HEK293T (cell line): ENCODE data around the gene RET.

Experiments
- CTCF ChIA-PET: fragments of 350-600 bp; formaldehyde crosslinking; extraction: SDS; loops from one replicate; lab custom pipeline; 2021; ENCODE audit warnings: antibody characterized with exemption, inconsistent platforms; lab: Yijun Ruan, JAX
- POLR2A ChIA-PET: fragments of 350-600 bp; formaldehyde crosslinking; extraction: SDS; loops from one replicate; lab custom pipeline; 2020; ENCODE audit warnings: antibody characterized with exemption, inconsistent platforms; lab: Yijun Ruan, JAX
- DNase-seq: peaks from one replicate; pipeline ENCODE4 v3.0.0; 2012; ENCODE audit warnings: mixed read lengths; ENCODE audit errors: extremely low spot score
- ARNT ChIP-seq: fragments of 450-650 bp; IDR thresholded peaks from 2 replicates; pipeline ENCODE4 v1.6.1; 2017; ENCODE audit warnings: mild to moderate bottlenecking
- BHLHE40 ChIP-seq: fragments of 450-650 bp; IDR thresholded peaks from 2 replicates; pipeline ENCODE4 v1.6.1; 2016; ENCODE audit warnings: mild to moderate bottlenecking, moderate library complexity, borderline replicate concordance
- CTBP1 ChIP-seq: fragments of 450-650 bp; IDR thresholded peaks from 2 replicates; pipeline ENCODE4 v1.6.1; 2016; ENCODE audit warnings: borderline replicate concordance
- ELF4 ChIP-seq: fragments of 450-650 bp; IDR thresholded peaks from 2 replicates; pipeline ENCODE4 v1.6.1; 2017; ENCODE audit warnings: antibody characterized with exemption
- FOXA1 ChIP-seq: fragments of 450-650 bp; IDR thresholded peaks from 2 replicates; pipeline ENCODE4 v1.6.1; 2016; ENCODE audit warnings: mild to moderate bottlenecking
- FOXK2 ChIP-seq: fragments of 450-650 bp; IDR thresholded peaks from 2 replicates; pipeline ENCODE4 v1.6.1; 2016; ENCODE audit warnings: mild to moderate bottlenecking
- FOXM1 ChIP-seq: fragments of 450-650 bp; IDR thresholded peaks from 2 replicates; pipeline ENCODE4 v1.6.1; 2017; ENCODE audit warnings: mild to moderate bottlenecking, borderline replicate concordance
- HDGF ChIP-seq: fragments of 450-650 bp; IDR thresholded peaks from 2 replicates; pipeline ENCODE4 v1.6.1; 2017; ENCODE audit warnings: antibody characterized with exemption, borderline replicate concordance
- L3MBTL2 ChIP-seq: fragments of 450-650 bp; conservative IDR thresholded peaks from 2 replicates; pipeline ENCODE4 v1.6.1; 2016; ENCODE audit warnings: mild to moderate bottlenecking
- LEF1 ChIP-seq: fragments of 450-650 bp; IDR thresholded peaks from 2 replicates; pipeline ENCODE4 v1.6.1; 2017; ENCODE audit warnings: mild to moderate bottlenecking, borderline replicate concordance
- NFRKB ChIP-seq: fragments of 450-650 bp; IDR thresholded peaks from 2 replicates; pipeline ENCODE4 v1.6.1; 2016; ENCODE audit warnings: mild to moderate bottlenecking, moderate library complexity
- SP1 ChIP-seq: fragments of 450-650 bp; IDR thresholded peaks from 2 replicates; pipeline ENCODE4 v1.6.1; 2017
- SUZ12 ChIP-seq: fragments of 450-650 bp; IDR thresholded peaks from 2 replicates; pipeline ENCODE4 v1.6.1; 2016; ENCODE audit warnings: mild to moderate bottlenecking
- TARDBP ChIP-seq: fragments of 450-650 bp; IDR thresholded peaks from 2 replicates; pipeline ENCODE4 v1.6.1; 2016
- ZNF384 ChIP-seq: fragments of 450-650 bp; IDR thresholded peaks from 2 replicates; pipeline ENCODE4 v1.6.1; 2016
- TF ChIP-seq, protein P1 (sequence below): fragments of 450-650 bp; IDR thresholded peaks from 2 replicates; pipeline ENCODE4 v1.6.1; 2016

The RET gene

DNA sequence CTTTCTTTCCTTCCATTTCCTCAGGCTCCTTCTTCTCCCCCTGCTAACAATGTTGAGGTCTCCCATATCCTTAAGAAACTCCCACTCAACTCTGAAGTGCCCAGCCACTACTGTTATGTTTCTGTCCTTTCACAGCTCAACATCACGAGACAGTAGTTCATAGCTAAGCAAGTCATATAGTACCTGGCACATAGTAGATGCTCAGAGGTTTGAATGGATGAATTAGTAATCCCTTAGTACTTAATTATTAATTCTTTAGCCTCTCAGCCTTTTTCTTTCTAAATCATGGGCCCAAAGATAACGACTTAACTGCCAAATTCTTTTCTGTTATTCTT, 84.0 kb downstream of the RET start:
- ChIA-PET POLR2A (no interaction called here), CTCF (no interaction called here)
- no peak for DNase-seq
- TF ChIP-seq SP1 (no peak), FOXK2 (no peak), L3MBTL2 (no peak), TARDBP (no peak), CTBP1 (no peak), LEF1 (no peak), HDGF (no peak), ZNF384 (no peak), SUZ12 (no peak), ELF4 (no peak), FOXM1 (no peak), ARNT (no peak)
- TF ChIP-seq, protein P1, sequence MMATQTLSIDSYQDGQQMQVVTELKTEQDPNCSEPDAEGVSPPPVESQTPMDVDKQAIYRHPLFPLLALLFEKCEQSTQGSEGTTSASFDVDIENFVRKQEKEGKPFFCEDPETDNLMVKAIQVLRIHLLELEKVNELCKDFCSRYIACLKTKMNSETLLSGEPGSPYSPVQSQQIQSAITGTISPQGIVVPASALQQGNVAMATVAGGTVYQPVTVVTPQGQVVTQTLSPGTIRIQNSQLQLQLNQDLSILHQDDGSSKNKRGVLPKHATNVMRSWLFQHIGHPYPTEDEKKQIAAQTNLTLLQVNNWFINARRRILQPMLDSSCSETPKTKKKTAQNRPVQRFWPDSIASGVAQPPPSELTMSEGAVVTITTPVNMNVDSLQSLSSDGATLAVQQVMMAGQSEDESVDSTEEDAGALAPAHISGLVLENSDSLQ, result no peak

DNA sequence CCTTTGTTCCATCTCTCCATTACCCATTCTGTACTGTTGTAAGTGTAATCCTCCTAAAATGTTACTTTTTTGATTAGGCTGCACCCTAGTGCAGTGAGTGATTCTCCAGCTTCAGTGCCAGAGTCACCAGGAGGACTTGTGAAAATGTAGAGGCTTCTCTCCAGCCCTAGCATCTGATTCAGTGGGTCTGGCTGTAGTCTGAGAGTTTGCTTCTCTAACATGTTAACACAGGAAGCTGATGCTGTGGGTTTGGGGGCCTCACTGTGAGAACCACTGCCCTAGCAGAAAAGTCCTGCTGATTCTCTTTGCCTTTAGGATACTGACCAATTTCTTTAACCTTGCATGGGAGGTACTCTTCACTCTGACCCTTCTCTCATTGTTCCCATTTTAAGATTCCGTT, 85.7 kb downstream of the RET start:
- no peak for DNase-seq
- ChIA-PET CTCF (interaction anchor here (1.2 kb wide), 1 partner anchor 8 kb away, joined by 3 read pairs; no protein-coding TSS in a partner anchor), POLR2A (no interaction called here)
- TF ChIP-seq FOXK2 (no peak), FOXA1 (no peak), L3MBTL2 (no peak), SP1 (no peak)

DNA sequence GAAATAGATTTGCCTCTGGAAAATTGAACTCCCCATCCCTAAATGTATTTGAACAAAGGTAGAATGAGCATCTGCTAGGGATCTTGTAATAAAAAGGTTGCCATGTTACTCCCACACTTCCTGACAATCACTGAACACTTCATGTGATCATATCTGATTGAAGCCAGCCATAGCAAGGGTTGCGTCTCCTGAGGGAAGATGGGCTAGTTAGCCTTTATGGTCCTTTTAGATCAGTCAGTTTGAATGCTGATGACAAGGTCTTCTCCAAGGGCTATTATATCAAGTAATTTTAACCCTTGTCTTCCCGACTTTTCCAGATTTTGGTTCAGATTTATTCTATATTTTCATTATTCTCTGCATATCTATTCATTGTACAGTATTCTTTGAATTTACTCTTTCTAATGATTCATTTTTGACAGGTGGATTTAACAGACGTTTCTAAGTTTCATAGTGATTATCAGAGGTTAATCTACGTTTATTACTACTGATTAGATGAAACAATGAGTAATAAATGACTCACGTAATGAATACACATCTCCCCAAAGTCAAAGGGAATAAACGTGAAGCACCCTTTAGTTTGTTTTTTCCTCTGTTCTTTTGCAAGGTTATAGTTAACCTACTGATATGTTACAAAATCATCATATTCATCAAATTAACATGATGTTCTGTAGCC, 89.5 kb downstream of the RET start:
- CTCF ChIA-PET, result no interaction called here

DNA sequence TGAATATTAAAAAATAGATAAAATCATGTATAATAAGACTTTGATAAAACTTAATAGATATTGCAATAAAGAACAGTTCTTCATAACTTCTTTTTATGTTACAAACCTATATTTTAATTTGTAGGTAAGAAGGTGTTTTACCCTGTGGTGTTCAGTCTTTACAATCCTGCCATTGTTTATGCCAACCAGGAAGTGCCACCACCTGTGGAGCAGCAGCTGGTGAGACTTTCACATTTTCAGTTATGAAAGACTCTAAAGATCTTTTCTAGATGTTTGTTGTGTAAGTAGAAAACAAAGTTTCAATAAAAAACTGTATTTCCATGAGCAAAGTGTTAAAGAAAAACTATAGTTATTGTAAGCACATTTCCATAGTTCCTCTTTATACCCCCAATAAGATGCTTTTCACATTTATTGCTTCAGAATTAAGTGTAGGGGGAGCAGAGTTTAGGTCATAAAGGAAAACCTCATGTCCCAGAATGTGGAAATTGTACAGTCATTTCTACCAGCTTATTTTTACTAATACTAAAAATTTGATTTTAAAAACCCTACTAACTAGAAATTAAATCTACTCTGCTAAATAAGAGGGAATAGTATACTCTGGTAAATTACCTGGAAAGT, 90.1 kb downstream of the RET start:
- CTCF ChIA-PET, result interaction anchor here (0.6 kb wide), 1 partner anchor 187 kb away, joined by 3 read pairs; no protein-coding TSS in a partner anchor
- POLR2A ChIA-PET, result no interaction called here
- TF ChIP-seq ELF4 (no peak), BHLHE40 (no peak), SP1 (no peak), CTBP1 (no peak), HDGF (no peak), ZNF384 (no peak), LEF1 (no peak), FOXA1 (no peak), TARDBP (no peak)
- no peak for DNase-seq

More for the DNA sequence above, 89.5 kb downstream of the RET start:
- DNase-seq, result no peak
- no peak for TF ChIP-seq FOXK2
- TF ChIP-seq SUZ12, result no peak
- POLR2A ChIA-PET, result no interaction called here

DNA sequence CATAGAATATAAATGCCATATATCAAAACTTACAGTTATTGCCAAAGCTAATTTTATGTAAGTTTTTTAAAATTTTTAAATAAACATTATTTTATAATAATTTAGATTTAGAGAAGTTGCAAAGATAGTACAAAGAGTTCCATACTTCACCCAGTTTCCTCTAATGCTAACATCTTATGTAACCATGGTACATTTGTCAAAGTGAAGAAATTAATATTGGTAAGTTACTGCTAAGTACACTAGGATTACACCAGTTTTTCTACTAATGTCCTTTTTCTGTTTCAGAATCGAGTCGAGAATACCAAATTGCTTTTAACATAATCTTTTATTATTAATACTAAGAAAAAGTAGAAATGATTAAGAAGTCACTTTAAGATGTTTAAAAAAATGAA, 90.6 kb downstream of the RET start:
- TF ChIP-seq SP1, result no peak
- TF ChIP-seq L3MBTL2, result no peak
- TF ChIP-seq ELF4, result no peak
- TF ChIP-seq HDGF, result no peak
- TF ChIP-seq ARNT, result no peak
- TF ChIP-seq NFRKB, result no peak
- no peak for TF ChIP-seq FOXM1
- TF ChIP-seq ZNF384, result no peak
- no peak for TF ChIP-seq FOXA1
- TF ChIP-seq BHLHE40, result no peak
- TF ChIP-seq CTBP1, result no peak
- no peak for TF ChIP-seq FOXK2
- TF ChIP-seq LEF1, result no peak
- TF ChIP-seq TARDBP, result no peak
- ChIA-PET CTCF (no interaction called here), POLR2A (no interaction called here)
- DNase-seq, result no peak

DNA sequence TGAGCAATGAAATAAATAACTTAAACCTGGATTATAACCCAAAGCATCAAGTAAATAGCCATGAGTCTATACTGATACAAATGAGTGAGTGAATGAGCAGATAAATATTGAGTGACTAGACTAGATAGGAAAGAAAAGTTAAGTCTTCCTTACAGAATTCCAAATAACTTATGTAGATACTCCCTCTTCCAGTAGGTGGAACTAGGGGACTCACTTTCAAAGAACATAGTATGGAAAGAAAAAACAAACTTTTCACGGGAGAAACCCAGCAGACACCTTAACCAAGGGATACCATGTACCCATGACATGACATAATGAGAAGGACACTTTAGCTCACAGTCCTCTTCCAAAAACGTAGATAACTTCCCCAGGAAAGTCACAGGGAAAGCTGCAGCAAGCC, 93.6 kb downstream of the RET start:
- TF ChIP-seq FOXM1 (no peak), BHLHE40 (no peak), SP1 (no peak), ELF4 (no peak), FOXK2 (no peak), ZNF384 (no peak), TARDBP (no peak)
- POLR2A ChIA-PET, result no interaction called here
- no peak for DNase-seq
- CTCF ChIA-PET, result interaction anchor here (1.2 kb wide), 1 partner anchor 9 kb away, joined by 3 read pairs; no protein-coding TSS in a partner anchor

DNA sequence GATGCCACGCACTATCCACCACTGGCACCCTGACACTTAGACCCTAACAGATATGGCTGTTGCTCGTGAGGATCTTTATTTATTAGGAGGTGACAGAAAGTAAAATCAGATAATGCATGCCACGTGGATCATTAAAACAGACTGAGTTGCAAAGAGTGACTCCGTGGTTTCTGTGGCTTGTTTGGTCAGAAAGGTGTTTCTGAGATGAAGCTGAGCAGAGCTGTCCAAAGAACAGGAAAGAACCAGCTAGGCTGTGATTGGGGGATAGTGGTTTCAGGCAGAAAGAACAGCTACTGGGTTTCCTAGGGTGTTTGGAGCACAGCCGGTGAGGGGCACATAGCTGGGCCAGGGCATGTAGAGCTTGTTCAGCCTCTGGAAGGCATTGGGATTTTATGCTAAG, 95.8 kb downstream of the RET start:
- POLR2A ChIA-PET, result no interaction called here
- no peak for DNase-seq
- no peak for TF ChIP-seq CTBP1
- no peak for TF ChIP-seq LEF1
- TF ChIP-seq FOXA1, result no peak
- no peak for TF ChIP-seq FOXK2
- no peak for TF ChIP-seq FOXM1
- TF ChIP-seq ARNT, result no peak
- TF ChIP-seq, protein P1, result no peak
- no peak for TF ChIP-seq SP1
- no peak for TF ChIP-seq L3MBTL2
- no peak for TF ChIP-seq NFRKB
- no peak for TF ChIP-seq ELF4
- CTCF ChIA-PET, result no interaction called here
